ENCODE measurements around the gene IER5L. TPM values are rescaled to one million over a fixed set of nuclear protein-coding genes. Genes with fewer than 3 reads are reported as not detected.

The IER5L gene
- total RNA-seq, 4 donors from 2014 or later = 1.8 to 31.0 (median 14.5) TPM

DNA sequence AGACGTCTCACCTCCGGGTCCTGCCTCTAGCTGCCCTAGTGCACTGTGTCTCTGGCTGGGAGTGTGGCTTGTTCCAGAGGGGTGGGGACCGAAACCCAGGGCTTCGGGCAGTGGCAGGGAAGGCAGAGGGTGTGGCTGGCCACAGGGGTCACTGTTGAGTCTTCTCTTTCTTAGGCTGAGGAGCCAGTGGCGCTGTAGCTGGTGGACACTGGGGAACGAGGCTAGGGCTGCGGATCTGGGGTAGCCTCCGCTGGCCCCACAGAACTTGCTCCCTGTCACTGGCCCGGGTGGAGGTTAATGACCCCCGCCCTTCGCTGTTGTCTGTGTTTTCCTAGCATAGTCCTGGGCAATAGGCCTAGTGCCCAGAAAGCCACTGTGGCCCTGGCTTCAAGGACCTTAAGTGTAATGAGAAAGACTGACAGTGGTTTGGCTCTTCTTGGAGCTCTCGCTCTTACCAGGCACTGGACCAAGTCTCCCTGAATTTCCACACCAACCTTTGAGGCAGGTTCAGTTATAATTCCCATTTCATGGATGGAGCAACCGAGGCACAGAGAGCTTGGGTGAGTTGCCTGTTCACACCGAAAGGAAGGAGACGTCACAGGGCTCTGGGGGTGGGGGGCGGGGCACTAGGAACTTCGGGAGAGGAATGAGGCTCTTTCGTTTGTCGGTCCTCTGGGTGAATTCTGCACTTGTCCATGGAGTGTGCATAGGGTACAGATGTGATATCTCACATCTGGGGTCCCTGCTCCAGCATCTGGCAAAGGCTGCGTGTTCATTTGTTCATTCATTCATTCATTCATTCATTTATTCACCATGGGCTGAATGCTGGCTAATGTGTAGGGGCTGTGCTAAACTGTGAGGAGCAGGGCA lies 4.8 kb upstream of the IER5L start:
- intact Hi-C loops (cut with DNase I; ENCODE audit: low total_unique reads) = loop anchor here (5.0 kb wide), 1 partner anchor 64 kb away; no protein-coding TSS in a partner anchor
- DNase-seq = no peak

DNA sequence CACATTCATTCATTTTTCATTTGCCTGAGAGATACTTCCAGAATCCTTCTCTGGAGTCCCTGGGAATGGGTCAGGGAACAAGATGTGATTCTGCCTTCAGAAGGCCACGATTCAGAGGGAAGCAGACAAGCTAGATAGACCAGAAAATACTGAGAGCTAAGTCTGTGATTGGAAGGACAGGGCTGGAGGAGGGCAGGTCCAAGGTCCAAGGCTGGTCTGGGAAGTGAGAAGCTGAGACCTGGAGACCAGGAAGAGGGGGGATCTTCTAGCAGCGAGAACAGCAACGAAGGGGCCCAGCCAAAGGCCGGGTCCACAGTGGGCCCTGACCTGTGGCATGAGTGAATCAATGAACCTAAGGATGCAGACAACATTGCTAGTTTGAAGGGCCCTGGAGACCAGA lies 4.1 kb upstream of the IER5L start:
- Histone ChIP-seq H3K9me3 (no peaks in the 10 kb centered on the region), H3K36me3 (no peaks in the 10 kb centered on the region), H3K27ac (no peak overlapping the region), H3K4me3 (no peak overlapping the region), H3K4me1 (peaks cover 0 to 4% of the 10 kb centered on the region in 2 donors), H3K27me3 (no peaks in the 10 kb centered on the region)
- no peak for DNase-seq
- intact Hi-C loops (cut with DNase I; ENCODE audit: low total_unique reads) = loop anchor here (5.0 kb wide), 1 partner anchor 65 kb away; no protein-coding TSS in a partner anchor
- TF ChIP-seq, protein P1, sequence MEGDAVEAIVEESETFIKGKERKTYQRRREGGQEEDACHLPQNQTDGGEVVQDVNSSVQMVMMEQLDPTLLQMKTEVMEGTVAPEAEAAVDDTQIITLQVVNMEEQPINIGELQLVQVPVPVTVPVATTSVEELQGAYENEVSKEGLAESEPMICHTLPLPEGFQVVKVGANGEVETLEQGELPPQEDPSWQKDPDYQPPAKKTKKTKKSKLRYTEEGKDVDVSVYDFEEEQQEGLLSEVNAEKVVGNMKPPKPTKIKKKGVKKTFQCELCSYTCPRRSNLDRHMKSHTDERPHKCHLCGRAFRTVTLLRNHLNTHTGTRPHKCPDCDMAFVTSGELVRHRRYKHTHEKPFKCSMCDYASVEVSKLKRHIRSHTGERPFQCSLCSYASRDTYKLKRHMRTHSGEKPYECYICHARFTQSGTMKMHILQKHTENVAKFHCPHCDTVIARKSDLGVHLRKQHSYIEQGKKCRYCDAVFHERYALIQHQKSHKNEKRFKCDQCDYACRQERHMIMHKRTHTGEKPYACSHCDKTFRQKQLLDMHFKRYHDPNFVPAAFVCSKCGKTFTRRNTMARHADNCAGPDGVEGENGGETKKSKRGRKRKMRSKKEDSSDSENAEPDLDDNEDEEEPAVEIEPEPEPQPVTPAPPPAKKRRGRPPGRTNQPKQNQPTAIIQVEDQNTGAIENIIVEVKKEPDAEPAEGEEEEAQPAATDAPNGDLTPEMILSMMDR (IDR thresholded peaks at IDR 0.05) = no peak

More for the DNA sequence above, 4.8 kb upstream of the IER5L start:
- Histone ChIP-seq H3K9me3 (no peaks in the 10 kb centered on the region), H3K4me3 (no peak overlapping the region), H3K27me3 (no peaks in the 10 kb centered on the region), H3K36me3 (no peaks in the 10 kb centered on the region), H3K27ac (no peak overlapping the region), H3K4me1 (peaks cover 0 to 4% of the 10 kb centered on the region in 2 donors)
- TF ChIP-seq, protein P1 (IDR thresholded peaks at IDR 0.05) = peak in 2 of 4 experiments; percentile 28 to 31
- no peak for TF ChIP-seq POLR2A (IDR thresholded peaks at IDR 0.05)

DNA sequence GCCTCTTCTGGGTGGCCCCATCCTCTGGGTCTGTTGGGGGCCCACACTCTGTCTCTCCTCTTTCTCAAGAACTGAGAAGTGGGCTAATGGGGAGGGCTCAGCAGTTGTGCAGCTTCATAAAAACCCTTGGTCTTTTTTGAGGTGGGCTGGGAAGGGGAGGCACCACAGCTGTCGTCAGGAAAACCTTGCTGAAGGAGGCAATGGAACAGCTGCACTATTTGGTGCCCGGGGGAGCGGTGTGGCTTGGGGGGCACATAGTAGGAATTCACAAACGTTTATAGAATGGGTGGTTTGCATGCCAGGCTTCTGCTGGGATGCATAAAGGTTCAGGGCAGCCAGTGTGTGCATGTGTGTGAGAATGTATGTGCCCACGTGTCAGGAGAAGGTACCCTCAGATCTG lies 3.2 kb upstream of the IER5L start:
- no peak overlapping the region for H3K27ac ChIP-seq
- intact Hi-C loops (cut with DNase I; ENCODE audit: low total_unique reads) = loop anchor here (5.0 kb wide), 1 partner anchor 66 kb away; no protein-coding TSS in a partner anchor
- no peak for TF ChIP-seq POLR2A (IDR thresholded peaks at IDR 0.05)
- TF ChIP-seq, protein P1 (IDR thresholded peaks at IDR 0.05) = no peak

DNA sequence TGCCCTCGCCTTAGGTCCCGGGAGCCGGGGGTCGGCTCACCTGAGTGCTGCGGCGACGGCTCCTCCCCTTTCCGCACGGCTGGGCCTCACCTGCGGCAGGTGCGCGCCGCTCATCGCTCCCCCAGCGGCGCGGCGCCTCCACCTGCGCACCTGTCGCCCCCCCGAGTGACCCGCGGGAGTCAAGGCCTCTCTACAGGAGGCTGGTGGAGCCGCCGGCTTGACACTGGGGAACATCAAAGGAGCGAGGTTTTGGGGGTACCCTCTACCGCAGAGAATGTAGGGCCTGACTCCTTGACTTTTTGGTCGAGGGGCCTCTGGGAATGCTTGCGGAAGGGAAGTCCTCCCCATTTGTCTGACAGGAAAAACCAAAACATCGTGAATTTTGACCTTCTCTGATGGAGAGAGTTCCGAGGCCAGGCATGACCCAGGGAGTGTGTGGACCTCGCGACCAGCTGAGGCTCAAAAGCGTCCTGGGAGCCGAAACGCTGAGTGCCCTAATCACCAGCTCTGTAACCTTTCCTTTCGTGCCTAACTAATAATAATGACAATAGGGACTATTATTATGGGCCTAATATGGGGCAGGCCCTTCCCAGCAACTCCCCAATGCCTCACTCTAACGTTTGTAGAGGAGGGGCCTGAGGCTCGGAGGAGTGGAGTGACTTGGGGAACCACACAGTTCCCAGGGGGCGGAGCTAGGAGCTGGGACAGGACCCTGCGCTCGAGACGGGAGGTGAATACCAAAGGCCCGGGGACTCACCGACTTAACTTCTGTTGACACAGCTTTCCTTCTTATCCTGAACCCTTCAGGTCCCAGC lies 714 bp upstream of the IER5L start:
- TF ChIP-seq, protein P1 (IDR thresholded peaks at IDR 0.05) = no peak
- no peak for TF ChIP-seq POLR2A (IDR thresholded peaks at IDR 0.05)
- Histone ChIP-seq H3K27me3 (no peaks in the 10 kb centered on the region), H3K4me3 (peak overlapping the region in 1 of 2 donors; percentile 7), H3K9me3 (no peaks in the 10 kb centered on the region), H3K36me3 (no peaks in the 10 kb centered on the region), H3K4me1 (peaks cover 0 to 6% of the 10 kb centered on the region in 2 donors), H3K27ac (peak overlapping the region in 1 of 2 donors; percentile 97)
- DNase-seq = peak in 1 of 2 donors; percentile 42
- intact Hi-C loops (cut with DNase I; ENCODE audit: low total_unique reads) = loop anchor here (10.0 kb wide), 3 partner anchors 146 to 316 kb away; no protein-coding TSS in a partner anchor

More for the DNA sequence above, 3.2 kb upstream of the IER5L start:
- Histone ChIP-seq H3K4me1 (peaks cover 0 to 4% of the 10 kb centered on the region in 2 donors), H3K9me3 (no peaks in the 10 kb centered on the region), H3K4me3 (no peak overlapping the region), H3K36me3 (no peaks in the 10 kb centered on the region), H3K27me3 (no peaks in the 10 kb centered on the region)
- no peak for DNase-seq
